Iris pigment epithelial cell (primary cell): ENCODE results near the gene RUSF1.
"Not testable (repeated sequence)": the region's sequence is repeated elsewhere in the genome, so short reads cannot be mapped to it uniquely, and the experiment has no call there.

Experiments used
- DNase-seq: peaks from one replicate; pipeline ENCODE4 v3.0.0-alpha.2; 2011; ENCODE audit warnings: low read depth

The RUSF1 gene

DNA sequence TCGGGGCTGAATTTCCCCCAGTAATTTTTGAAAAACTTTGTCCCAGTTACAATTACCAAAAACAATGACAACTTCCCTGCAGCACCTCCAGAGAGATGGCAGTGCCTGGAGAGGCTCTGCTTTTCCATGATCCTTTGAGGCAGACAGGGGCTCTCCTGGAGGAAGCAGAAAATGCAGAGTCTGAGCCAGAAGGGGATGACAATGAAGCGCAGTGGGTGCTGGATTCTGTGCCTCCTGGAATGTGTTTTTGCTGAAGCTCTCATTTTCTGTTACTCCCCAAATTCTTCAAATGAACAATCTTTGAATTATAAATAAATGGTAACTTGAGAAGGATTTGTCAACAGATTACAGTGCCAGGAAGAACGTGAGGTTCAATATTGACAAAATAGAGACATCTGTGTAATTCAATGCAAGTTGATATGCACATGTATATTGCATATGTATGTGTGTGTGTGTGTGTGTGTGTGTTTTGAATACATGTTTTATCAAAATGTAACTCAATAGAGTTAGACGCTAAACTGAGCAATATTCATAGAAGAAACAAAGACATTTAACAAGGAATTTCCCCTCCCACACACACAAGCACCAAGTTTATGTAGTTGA is 9.7 kb upstream of the RUSF1 start:
- DNase-seq: no peak

DNA sequence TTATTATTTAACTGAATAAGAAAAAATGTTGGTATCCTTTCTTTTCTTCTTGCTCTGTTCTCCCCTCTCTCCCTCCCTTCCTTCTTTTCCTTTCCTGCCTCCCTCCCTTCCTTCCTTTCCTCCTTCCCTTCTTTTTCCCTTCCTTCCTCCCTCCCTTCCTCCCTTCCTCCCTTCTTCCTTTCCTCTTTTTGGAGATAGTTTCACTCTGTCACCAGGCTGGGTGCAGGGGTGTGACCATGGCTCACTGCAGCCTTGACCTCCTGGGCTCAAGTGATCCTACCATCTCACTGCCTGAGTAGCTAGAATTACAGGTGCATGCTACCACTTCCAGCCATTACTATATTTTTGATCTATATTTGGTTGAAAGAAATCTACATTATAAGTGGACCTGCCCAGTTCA is 5.7 kb upstream of the RUSF1 start:
- no peak for DNase-seq

DNA sequence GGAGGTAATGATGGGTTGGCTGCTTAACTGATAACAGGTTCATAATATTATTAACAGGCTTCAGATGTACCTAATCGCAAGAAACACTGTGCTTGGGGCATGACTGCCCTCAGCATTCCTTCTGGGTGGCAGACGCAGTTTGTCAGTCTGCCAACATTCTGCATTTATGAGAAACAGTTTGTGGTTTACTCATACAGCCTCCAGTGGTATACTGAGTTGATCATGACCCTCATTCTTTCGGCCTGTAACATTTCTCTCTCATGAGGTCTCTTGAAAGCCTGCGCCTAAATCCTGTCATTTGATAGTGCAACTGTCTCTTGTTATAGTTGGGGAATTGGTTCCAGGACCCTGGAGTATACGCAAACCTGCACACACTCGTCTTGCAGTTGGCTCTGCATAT is 4.9 kb upstream of the RUSF1 start:
- peak; percentile 67 for DNase-seq

DNA sequence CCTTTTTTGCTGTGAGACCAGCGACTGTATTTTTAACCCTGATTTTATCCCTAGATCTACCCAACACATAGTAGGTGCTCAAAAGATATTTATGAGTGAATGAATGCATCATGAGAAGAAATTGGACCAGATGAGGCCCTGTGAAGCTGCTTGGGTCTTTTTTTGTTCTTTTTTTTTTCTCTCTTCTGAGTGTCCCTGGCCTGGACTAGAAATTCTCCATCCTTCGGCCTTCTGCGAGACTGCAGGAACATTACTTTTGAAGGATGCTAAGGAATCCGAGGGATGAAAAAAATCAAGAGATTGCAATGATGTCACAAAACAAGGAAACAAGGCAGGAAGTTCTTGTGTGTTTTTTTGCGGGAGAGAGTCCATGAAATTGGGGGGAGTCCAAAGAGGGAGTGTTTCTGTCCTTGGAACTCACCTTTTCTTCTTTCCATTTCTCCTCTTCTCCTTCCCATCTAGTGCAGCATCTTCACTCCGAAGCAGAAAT is 560 bp upstream of the RUSF1 start:
- DNase-seq: peak; percentile 44

DNA sequence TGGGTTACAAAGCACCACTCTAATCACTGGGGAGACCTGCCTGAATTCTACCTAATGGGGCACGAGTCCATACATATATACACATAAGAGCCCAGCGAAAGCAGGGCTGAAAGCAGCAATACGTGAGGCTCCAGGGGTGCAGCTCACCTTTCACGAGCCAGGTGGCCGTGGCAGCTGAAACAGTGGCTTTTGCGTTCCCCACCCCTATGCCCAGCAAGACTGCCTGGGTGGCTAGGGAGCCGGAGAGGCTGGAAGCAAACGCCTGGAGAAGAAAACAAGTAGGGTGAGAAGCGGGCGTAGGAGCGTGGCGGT is 618 bp downstream of the RUSF1 start:
- no peak for DNase-seq

DNA sequence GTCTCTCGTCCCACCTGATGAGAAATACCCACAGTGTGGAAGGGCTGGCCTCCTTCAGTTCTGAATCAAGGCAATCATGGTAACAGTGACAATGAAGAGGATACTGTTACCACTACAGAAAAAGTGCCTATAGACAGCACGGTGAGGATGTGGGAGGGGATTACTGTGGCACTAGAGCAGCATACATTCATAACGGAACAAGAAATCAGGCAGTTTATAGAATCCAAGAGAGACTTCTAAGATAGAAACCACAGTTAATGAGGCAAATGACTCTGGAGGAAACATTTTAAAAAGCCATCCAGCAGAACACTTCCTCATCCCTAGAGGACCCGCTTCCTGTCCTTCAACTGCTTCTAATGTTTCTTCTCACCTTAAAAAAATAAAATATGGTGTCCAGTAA is 2.7 kb downstream of the RUSF1 start:
- DNase-seq: no peak

DNA sequence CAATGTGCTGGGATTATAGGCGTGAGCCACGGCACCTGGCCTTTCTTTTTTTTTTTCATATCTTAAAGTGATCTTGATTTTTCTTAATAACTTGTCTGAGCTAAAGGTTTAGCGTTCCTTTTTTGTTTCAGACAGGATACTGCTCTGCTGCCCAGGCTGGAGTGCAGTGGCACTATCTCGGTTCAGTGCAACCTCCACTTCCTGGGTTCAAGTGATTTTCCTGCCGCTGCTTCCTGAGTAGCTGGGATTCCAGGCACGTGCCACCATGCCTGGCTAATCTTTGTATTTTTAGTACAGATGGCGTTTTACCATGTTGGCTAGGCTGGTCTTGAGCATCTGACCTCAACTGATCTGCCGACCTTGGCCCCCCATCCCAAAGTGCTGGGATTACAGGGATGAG is 4.0 kb downstream of the RUSF1 start:
- DNase-seq: no peak

DNA sequence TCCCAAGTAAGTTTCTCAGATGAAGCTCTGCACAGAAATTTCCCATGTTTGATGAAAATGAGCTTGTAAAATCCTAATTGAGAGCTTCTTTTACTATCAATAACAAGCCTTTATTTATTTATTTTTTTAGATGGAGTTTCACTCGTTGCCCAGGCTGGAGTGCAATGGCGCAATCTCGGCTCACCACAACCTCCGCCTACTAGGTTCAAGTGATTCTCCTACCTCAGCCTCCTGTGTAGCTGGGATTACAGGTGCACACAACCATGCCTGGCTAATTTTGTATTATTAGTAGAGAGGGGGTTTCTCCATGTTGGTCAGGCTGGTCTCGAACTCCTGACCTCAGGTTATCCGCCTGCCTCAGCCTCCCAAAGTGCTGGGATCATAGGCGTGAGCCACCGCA is 4.6 kb downstream of the RUSF1 start:
- not testable (repeated sequence) for DNase-seq

DNA sequence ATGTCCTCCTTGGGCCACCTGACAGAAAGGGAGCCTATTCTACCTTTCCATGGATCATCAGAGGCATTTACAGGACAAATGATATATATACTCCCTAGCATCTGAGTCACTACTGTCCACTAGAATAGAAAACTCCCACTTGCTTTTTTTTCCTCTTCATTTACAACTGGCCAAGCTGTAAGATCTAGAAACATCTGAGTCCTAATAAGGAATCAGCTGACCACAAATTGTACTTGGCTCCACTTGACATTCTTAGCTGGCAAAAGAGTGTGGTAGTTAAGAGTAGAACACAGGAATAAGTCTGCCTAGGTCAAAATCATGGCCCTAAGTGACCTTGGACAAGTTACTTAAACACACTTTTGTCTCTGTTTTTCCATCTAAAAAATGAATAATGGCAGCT is 5.2 kb downstream of the RUSF1 start:
- DNase-seq: peak; percentile 47

DNA sequence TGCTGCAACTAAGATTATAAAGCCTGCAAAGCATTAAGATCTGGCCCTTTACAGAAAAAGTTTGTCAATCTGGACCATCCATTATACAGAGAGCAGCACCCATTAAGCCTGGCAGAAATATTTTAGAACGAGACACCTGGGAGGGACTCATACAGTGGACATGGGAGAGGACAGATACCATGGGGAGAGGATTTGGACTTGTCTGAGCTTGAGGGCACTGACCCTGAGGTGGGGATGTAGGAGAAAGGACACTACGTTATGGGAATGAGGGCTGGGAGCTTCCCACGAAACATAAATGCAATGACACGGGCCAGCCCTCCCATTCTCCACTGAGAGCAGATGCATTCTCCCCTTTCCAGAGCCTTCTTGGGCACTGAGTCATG is 6.2 kb downstream of the RUSF1 start:
- no peak for DNase-seq

DNA sequence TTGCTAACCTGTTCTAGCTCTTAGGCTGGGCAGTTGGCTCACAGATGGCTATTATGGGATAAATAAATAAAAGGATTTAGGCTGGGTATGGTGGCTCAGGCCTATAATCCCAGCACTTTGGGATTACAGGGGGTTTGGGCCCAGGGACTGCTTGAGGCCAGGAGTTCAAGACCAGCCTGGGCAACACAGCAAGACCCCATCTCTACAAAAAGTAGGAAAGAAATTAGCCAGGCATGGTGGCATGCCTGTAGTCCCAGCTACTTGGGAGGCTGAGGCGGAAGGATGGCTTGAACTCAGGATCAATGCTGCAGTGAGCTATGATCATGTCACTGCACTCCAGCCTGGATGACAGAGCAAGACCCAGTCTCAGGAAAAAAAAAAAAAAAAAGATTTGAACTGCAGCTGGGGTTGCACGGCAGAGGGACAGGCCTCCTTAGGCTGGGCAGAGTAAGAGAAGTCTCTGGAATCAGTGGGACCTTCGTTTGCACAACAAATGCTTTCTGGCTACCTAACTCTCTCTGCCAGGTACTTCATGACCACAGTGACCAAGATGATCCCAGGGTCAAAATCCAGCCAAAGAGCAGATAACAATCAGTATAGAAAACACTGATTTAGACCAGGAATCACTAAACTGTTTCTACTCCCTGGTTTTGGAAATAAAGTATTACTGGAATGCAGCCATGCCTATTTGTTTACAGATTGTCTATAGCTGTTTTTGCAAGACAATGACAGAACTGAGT is 6.8 kb downstream of the RUSF1 start:
- DNase-seq: no peak

DNA sequence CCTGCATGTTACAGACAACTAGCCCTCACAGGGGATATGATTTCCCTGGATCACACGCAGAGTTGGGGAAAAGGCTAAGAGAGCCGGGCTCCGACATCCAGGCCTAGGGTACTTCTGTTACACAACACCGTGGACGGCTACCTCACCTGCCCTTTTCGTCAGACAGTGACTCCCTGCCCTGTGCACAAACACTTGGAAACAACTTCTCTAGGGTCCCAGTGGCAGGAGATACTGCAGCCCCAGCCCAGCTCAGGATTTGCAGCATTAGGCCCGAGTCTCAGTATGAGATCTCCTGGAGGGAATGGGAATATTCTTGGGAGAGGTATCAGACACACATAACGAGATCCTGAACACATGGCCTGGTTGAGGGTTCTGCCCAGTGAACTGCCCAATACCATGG is 8.3 kb downstream of the RUSF1 start:
- no peak for DNase-seq

DNA sequence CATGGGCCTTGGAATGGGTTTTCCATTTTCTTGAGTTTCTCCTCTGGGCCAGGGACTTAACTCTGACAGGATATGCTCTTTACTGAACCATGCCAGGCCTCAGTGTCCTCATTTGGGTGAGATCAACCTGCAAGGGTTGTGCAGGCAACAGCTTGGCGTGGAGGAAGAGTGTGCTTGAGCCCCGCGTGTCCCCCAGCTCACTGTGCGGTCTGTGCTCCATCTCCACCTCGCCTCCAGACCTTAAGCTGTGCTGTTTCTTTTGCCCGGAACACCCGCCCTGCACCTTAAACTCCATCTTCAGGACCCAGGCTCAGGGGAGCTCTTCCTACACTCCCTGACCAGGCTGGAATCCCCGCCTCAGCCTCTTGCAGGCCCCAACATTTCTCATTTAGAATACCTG is 9.7 kb downstream of the RUSF1 start:
- no peak for DNase-seq

DNA sequence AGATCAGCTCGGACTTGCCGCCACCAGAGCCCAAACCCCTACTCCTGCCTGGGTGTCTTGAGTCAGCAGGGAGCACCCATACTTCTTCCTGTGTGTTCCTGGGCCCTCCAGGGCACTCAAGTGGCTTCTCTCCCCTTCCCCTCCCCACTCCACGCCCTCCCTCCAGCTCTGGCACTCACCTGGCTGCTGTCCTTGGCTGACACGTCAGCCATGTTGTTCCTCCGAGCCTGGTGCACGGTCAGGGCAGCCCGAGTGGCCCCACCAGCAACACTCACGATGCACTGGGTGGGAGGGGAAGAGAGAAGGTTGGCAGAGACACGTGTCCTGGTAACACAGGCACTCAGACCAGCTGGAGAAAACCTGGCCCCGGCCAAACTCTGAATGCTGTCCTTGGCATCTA is 11.5 kb downstream of the RUSF1 start:
- DNase-seq: no peak

DNA sequence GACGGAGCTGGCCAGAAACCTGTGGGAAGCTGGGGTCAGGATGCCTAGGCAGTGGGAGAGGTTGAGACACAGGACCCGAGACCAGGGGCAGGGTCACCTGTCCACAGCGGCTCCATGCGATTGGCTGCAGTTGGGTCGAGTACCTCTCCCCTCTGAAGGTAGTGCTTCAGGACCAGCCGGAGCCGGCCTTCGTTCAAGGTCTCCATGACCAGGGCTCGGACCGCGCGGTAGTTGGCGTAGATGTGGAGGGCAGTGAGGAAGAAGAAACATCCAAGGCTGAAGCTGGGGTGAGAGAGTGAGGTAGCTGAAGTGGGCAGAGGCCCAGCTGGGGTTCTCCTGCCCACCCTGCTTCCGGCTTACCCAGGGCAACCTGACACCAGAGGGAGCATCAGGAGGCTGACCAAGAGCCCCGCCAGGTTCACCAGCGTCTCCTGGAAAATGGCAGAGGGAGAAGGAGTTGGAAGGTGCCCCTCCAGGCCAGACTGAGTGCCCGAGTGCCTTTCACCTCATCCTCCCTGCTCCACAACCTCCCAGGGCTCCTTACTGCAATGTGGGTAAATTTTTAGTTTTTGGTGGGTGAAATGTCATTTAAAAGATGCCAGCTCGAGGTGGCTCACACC is 14.6 kb downstream of the RUSF1 start:
- no peak for DNase-seq

DNA sequence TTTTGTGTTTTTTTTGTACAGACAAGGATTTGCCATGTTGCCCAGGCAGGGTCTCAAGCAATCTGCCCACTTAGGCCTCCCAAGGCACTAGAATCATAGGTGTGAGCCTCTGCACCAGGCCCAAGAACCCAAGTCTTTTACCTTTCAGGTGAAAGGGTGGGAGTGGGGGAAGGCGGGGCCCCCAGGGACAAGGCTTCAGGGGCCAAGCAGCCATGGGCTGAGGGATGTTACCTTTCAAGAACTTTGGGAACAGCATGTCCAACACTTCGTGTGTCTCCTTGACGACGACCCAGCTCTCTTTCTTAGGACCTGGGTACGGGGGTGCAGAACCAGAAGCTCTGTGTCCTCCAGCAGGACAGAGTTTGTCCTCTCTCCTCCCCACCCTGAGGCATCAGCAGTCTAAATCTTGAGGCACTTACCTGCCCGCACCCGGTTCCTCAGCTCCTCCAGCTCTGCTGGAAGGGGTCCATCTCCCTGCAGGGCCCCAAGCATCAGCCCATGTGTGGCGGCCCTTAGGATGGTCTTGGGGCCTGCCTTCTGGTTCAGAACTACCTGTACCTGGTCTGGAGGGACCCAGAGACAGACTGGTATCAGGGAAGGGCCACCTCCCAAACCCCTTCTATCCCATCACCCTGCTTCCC is 16.3 kb downstream of the RUSF1 start:
- no peak for DNase-seq

DNA sequence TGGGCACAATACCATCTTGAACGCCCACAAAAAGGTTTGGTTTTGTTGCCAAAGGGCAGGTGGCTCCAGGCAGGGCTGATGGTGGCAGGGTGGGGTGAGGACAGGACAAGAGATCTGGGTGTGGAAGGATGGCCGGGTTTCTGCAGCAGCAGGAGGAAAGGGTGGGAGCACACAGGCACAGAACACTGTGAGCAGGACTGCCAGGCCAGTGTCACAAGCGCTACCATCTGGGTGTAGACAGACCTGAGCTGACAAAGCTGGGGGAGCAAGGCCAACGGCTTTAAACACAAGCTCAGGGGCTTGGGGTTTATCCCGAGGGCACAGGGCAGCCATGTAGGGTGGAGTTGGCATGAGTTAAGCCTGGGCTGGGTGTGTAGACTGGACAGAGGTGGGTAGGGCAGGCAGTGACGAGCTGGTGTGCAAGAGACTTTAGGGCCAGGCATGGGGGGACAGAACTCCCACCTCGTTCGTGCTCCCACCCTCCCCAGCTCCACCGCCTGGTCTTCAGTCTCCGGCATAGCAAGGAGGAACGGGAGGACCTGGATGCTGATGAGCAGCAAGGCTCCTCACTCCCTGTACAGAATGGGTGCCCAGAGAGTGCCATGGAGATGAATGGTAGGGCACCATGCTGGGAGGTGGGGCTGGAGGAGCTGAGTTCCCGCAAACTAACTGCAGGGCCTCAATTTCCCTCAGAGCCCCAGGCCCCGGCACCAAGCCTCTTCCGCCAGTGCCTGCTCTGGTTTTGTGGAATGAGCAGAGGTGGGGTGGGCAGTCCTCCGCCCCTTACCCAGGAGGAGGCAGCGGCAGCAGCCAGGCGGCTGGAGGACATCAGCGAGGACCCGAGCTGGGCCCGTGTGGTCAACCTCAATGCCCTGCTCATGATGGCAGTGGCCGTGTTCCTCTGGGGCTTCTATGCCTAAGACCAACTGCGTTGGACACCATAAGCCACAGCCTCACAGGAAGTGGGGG is 18.3 kb downstream of the RUSF1 start:
- DNase-seq: no peak

DNA sequence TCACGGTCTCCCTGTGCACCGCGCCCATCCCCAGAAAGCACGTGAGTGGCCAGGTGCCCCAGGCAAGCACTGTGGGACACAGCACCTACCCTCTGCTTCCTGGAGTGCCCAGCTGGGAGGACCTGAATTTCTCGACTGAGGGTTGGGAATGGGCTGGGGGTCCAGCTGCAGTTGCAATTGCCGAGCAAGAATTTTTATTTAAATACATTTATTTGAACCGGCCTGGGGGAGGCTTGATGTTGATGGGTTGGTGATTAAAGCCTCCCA is 19.0 kb downstream of the RUSF1 start:
- DNase-seq: no peak

DNA sequence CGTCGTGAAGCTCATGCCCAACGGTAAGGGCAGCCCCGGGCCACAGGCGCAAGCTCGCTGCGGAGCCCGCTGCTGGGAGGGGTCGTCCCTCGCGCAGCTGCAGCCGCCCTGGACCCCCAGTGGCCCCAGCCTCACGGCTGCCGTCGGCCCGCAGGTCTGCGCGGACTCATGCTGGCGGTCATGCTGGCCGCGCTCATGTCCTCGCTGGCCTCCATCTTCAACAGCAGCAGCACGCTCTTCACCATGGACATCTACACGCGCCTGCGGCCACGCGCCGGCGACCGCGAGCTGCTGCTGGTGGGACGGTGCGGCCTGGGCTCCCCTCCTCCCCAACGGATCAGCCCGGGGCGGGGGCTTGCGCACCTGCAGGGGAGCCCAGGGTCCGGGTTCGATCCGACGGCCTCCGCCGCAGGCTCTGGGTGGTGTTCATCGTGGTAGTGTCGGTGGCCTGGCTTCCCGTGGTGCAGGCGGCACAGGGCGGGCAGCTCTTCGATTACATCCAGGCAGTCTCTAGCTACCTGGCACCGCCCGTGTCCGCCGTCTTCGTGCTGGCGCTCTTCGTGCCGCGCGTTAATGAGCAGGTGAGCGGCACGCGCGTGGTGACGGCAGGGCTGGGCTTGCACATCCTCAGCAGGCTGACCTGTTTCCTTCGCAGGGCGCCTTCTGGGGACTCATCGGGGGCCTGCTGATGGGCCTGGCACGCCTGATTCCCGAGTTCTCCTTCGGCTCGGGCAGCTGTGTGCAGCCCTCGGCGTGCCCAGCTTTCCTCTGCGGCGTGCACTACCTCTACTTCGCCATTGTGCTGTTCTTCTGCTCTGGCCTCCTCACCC is 19.5 kb downstream of the RUSF1 start:
- peak; percentile 27 for DNase-seq

DNA sequence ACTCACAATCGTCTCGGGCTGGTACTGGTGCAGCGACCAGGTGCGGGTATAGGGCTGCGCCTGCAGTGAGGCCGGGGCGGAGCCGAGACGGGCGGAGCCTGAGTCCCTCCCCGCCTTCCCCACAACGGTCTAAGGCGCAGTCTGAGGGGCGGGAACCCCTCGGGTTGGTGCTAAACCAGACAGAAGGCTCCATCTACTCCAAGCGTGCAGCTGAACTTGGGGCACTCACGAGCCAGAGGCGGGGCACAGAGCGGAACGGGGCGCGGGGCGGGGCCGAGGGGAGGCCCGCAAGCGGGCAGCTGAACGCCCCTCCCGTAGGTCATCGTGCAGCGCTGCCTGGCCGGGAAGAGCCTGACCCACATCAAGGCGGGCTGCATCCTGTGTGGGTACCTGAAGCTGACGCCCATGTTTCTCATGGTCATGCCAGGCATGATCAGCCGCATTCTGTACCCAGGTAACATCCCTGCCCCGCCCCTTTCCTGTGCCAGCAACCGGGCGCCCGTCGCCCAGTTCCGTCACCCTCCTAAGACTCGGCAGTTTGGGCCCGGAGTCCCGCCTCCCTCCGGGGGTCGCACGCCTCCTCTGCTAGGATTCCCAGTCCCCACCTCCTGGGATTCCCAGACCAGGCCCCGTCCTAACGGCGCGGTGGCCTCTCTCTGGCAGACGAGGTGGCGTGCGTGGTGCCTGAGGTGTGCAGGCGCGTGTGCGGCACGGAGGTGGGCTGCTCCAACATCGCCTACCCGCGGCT is 20.3 kb downstream of the RUSF1 start:
- DNase-seq: peak; percentile 25
